Measurements from ENCODE around the gene KIF13A. TPM values are rescaled to one million over a fixed set of nuclear protein-coding genes. Genes with fewer than 3 reads are reported as not detected.
A peak's percentile ranks its signal among the peaks of the same experiment; 100 is the strongest.

Gene KIF13A
- total RNA-seq, 1 donor from 2014 or later, result 54.4 TPM

- Mint-ChIP-seq H3K4me3 (no peak overlapping the region), H3K27ac (no peak overlapping the region), H3K4me1 (peaks cover 7% of the 10 kb centered on the region), H3K36me3 (no peaks in the 10 kb centered on the region), H3K9me3 (peaks cover 5% of the 10 kb centered on the region), H3K27me3 (ENCODE audit: low read depth) (no peaks in the 10 kb centered on the region)
- no peak for TF ChIP-seq CTCF (IDR thresholded peaks at IDR 0.05; ENCODE audit: unreplicated experiment)
- DNase-seq (ENCODE audit: low spot score in 2 of 2, unreplicated experiment in 2 of 2), result no peak
Measured at GRCh38 chr6:17729223-17730077, 258.0 kb downstream of the KIF13A start.

- DNase-seq (ENCODE audit: low spot score in 2 of 2, unreplicated experiment in 2 of 2), result no peak
- no peaks in the 10 kb centered on the region for H3K36me3 Mint-ChIP-seq
- H3K4me1 Mint-ChIP-seq, result peaks cover 7% of the 10 kb centered on the region
- TF ChIP-seq CTCF (IDR thresholded peaks at IDR 0.05; ENCODE audit: unreplicated experiment), result no peak
- no peaks in the 10 kb centered on the region for H3K27me3 Mint-ChIP-seq (ENCODE audit: low read depth)
- H3K27ac Mint-ChIP-seq, result no peak overlapping the region
- H3K9me3 Mint-ChIP-seq, result peaks cover 5% of the 10 kb centered on the region
- no peak overlapping the region for H3K4me3 Mint-ChIP-seq
Measured at GRCh38 chr6:17728551-17729222, 258.7 kb downstream of the KIF13A start.

GRCh38 chr6:17725083-17725482 is 262.4 kb downstream of the KIF13A start:
- Mint-ChIP-seq H3K27me3 (ENCODE audit: low read depth) (no peaks in the 10 kb centered on the region), H3K9me3 (no peaks in the 10 kb centered on the region), H3K27ac (peak overlapping the region; percentile 84), H3K4me3 (no peak overlapping the region), H3K4me1 (peaks cover 15% of the 10 kb centered on the region), H3K36me3 (no peaks in the 10 kb centered on the region)
- peak; percentile 28 to 48 for DNase-seq (ENCODE audit: low spot score in 2 of 2, unreplicated experiment in 2 of 2)
- no peak for TF ChIP-seq CTCF (IDR thresholded peaks at IDR 0.05; ENCODE audit: unreplicated experiment)

GRCh38 chr6:17724341-17724740 is 263.1 kb downstream of the KIF13A start:
- peaks cover 16% of the 10 kb centered on the region for H3K4me1 Mint-ChIP-seq
- no peaks in the 10 kb centered on the region for H3K27me3 Mint-ChIP-seq (ENCODE audit: low read depth)
- no peaks in the 10 kb centered on the region for H3K9me3 Mint-ChIP-seq
- no peak overlapping the region for H3K27ac Mint-ChIP-seq
- H3K36me3 Mint-ChIP-seq, result no peaks in the 10 kb centered on the region
- H3K4me3 Mint-ChIP-seq, result no peak overlapping the region
- no peak for TF ChIP-seq CTCF (IDR thresholded peaks at IDR 0.05; ENCODE audit: unreplicated experiment)
- DNase-seq (ENCODE audit: low spot score in 2 of 2, unreplicated experiment in 2 of 2), result no peak

GRCh38 chr6:17721671-17722070 is 265.8 kb downstream of the KIF13A start:
- TF ChIP-seq CTCF (IDR thresholded peaks at IDR 0.05; ENCODE audit: unreplicated experiment), result no peak
- no peak for DNase-seq (ENCODE audit: low spot score in 2 of 2, unreplicated experiment in 2 of 2)
- no peaks in the 10 kb centered on the region for H3K27me3 Mint-ChIP-seq (ENCODE audit: low read depth)
- H3K27ac Mint-ChIP-seq, result peak overlapping the region; percentile 94
- H3K4me1 Mint-ChIP-seq, result peaks cover 16% of the 10 kb centered on the region
- H3K36me3 Mint-ChIP-seq, result no peaks in the 10 kb centered on the region
- H3K4me3 Mint-ChIP-seq, result no peak overlapping the region
- no peaks in the 10 kb centered on the region for H3K9me3 Mint-ChIP-seq

Measured in mesothelial cell of epicardium (in vitro differentiated cells).